NCI-H1092 treated with DMSO at 0.1 percent for 48 hours (cell line): ENCODE data around the gene SNRPF.
A peak's percentile ranks its signal among the peaks of the same experiment; 100 is the strongest.
"Not testable (repeated sequence)": the region's sequence is repeated elsewhere in the genome, so short reads cannot be mapped to it uniquely, and the experiment has no call there.

ENCODE experiments used
- DNase-seq: peaks from one replicate; lab custom pipeline; 2025; lab: John Stamatoyannopoulos, UW

SNRPF gene

DNA sequence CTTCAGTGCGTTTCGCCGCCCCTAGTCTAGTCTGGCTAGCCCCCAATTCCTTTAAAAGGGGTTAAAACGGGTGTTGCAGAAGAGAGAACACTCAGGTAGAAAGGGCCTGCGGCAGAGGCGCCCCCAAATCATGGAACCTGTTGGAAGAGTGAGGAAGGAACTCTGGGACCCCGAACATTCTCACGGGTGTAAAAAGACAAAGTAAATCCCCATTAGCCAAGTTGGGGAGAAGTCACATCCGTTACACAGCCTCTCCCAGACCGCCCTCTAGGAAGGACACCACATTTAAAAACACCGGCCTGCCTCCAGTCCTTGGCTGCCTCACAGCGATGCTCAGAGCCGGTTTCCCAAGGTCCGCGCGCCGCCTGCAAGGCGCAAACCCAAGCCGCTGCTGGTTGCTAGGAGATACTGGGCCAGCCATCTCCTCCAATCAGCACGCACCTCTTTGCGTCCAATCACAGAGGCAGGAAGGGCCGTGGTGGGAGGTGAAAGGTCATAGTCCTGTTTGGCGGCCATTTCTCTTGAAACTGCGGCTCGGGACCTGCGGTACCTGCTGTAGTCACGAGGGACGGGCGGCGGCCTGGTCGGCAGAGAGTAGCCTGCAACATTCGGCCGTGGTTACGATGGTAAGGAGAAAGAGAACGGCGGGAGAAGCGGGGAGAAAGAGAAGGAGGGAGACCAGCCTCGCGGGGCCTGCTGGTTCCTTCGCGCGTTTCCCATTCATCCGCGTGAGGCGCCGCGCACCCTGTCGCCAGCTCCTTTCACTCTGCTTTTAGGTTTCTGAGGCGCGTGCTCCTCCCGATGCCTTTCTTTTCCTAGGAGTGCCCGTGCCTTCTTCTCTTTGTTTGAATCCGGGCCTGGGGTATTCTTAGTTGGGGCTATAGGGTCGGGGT, at the start of gene SNRPF:
Gene SNRPF, plus strand, starts transcription at position 502 of the 893 bp plus-strand sequence. Its CDS starts 122 bp downstream, at position 624.
- peak; percentile 95 for DNase-seq

DNA sequence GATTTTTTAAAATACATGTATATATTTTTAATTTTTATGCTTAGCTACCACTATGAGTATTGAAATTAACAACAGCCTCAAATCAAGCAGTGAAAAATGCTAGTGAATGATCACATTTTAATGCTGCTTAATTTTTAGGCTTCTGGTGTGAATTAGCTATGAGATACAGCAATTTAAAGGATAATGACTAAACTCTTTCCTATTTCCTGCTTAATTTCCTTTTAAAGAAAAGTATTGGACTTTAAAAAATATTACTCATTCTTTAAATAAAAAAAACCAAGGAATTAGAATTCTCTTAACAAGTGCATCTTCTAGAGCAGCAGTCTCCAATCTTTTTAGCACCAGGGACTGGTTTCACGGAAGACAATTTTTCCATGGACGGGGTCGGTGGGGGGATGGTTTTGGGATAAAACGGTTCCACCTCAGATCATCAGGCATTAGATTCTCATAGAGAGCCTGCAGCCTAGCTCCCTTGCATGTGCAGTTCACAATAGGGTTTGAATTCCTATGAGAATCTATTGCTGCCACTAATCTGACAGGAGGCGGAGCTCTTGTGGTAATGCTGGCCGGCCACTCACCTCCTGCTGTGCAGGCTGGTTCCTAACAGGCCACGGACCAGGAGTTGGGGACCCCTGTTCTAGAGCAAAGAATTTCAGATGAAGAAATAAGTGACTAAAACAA, 49.6 kb upstream of the SNRPF start:
- DNase-seq, result no peak

DNA sequence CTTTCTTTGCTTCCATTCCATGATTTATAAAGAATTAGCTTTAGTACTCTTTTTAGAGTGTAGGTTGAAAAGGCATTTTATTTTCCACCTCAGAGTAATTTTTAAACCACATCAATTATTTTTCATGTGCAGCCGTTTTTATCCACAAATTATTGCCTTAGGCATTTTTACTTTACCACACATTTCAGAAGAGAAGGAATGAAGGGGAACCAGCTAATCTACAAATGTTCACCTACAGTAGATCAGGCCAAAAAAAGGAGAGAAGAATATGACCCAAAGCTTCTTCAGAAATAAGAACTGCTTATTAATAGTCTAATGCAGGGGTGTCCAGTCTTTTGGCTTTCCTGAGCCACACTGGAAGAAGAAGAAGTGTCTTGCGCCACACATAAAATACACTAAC, 48.3 kb upstream of the SNRPF start:
- DNase-seq, result no peak

DNA sequence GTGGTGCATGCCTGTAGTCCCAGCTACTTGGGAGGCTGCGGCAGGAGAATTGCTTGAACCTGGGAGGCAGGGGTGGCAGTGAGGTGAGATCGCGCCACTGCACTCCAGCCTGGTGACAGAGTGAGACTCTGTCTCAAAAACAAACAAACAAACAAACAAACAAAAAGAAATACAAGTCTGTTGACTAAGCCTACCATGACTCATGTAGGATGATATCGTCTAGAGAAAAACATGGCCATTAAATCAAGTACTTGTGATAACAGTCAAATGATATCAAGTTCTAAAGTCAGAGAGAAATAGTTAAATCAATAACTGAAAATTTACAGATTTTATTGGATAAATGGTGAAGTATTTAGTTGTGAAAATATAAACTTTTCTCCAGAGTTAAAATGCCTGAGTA, 46.6 kb upstream of the SNRPF start:
- not testable (repeated sequence) for DNase-seq

DNA sequence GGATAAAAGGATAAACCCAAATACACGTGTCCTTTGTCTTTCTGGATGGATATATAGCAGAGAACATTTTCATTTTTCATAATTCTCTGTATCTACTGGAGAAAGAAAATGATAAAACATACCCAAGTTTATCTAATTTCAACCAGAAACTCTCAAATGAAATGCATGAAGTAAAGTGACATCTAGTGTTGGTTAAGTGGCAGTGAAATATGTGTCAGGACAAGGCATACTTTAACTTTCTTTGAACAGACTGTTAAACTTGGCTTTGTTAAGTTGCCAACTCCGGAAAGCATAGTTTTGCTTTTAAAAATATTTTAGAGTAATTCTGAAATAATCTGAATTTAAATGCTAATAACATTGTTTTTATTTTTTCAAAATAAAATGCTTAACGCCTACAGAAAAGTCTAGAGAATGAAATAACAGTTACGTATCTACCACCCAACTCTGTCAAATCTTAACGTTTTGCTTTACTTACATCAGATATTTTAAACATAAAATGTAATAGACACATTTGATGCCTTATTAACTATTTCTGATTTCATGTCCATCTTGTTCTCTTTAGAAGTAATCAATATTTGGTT, 43.0 kb upstream of the SNRPF start:
- DNase-seq, result peak; percentile 36

DNA sequence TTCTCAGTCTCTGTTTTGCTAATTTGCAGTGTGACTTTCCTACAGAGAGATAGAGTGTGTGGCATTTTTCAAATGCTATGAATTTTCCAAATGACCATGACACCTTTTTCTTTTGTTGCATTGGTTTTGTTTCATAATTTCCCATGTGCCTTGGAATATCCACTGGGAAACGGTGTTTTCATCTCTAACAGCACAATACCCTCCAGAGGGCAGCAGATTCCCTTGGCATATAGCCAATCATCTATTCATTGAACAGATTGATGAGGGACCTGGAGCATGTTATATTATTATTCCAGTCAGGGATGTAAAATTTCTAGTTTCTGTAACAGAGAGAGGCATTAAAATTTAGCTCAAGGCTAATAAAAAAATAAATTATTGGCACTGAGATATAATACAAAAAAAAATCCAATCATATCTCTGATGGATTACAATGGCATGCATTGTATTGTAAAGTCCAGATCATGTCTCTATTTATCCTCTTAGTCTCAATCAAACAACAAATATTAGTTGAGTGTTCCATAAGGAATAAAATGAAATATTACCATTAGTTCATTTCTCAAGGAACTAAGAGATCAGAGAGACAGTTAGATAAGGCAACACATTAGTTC, 38.6 kb upstream of the SNRPF start:
- DNase-seq, result peak; percentile 38

DNA sequence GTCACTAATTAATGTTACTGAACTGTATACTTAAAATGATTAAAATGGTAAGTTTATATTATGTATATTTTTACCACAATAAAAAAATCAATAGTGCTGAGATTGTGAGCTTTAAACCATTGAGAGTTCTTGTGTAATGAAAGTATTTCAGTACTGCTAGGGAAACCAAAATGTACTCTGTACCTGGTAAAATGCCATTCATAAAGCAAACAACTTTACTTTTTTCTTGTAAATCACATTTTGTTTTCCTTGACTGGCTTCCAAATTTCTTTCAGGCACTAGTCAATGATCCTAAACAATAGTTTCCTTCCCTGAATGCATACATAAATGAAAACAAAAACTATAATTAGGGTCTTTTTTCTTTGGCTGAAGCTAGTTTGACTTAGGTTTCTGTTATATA, 29.4 kb upstream of the SNRPF start:
- DNase-seq, result no peak

DNA sequence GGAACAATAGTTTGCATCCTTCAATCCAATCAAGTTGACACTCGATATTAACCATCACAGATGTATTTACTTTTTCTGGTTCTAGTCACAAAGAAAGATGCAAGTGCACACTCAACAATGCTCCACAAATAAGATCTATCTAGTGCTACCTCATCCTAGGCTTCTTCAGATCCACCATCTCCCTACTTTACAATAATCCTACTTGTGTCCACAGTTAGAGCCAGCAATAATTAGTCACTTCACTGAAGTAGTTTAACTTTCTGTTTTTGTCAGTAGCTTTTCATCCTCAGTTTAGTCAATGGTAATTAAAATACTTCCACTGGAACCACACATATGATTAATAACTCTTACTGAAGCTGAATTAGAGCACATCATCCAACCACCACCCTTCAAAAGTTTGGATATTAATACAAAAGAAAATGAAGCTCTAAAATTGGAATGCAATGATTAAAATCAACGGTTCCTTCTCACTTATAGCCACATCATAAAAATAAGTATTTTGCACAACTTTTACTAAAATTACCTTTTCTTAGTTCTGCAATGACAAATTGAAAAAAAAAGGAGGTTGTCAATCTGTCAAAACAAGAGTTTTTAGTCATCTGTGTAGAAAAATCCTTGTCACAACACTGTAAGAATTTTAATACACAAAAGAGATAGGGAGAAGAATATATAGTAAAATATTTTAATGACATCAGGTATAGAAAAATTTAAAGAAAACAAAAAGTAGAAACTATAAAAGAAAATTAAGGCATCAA, 28.2 kb upstream of the SNRPF start:
- DNase-seq, result no peak

DNA sequence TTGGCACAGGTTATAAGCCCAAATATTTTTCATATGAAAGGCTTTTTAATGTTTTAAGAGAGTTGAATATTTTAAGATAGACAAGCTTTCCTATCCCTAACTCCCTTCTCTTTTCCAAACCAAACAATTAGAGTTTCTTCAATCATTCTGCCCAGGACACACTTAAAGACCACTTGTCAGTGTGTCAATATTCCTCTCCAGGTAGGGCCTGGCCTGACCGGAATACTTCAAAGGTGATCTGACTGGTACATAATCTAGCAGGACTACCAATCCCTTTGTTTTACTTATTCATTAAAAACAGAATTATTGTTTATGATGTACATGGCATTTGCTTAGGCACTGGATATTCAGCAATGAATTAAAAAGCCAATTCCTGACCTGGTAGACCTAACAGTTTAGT, 24.2 kb upstream of the SNRPF start:
- DNase-seq, result no peak

DNA sequence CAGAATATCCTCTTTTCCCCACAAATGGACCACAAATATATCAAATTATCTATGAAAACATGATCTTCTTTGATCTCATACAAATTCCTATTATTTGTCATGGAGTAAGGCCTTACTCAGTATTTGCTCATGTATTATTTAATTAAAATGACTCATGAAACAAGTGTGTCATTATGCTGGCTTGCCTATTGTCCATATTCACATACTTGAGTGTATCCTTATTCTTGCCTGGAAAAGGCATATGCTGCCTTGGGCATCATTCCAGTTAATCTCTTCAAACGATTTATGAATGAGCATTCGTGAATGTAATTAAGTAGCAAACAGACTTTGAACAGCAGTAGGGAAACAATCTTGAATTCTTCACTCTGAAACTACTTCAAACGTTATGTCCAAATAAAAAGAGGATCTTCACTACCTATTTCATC, 22.6 kb upstream of the SNRPF start:
- peak; percentile 33 for DNase-seq

DNA sequence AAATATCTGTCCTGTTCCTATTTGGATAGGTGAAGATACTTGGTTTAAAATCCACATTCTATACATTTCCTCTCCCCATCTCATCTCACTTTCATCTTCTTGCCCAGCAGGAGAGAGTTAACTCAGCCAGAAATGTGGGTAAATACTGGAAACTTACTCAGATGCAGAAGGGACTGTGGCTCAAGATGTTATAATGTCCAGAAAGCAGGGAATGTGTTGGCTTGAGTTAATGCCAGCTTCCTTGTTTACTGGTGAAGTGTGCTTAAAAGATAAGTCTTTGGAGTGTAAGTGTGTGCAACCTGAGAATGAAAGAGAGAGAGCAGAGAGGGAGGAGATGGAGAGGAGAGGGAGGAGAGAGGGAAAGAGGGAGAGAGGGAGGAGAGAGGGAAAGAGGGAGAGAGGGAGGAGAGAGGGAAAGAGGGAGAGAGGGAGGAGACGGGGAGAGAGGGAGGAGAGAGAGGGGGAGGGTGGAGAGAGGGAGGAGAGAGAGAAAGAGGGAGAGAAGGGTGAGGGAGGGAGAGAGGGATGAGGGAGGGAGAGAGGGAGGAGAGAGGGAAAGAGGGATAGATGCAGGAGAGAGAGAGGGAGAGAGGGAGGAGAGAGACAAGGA, 22.0 kb upstream of the SNRPF start:
- peak; percentile 33 for DNase-seq

DNA sequence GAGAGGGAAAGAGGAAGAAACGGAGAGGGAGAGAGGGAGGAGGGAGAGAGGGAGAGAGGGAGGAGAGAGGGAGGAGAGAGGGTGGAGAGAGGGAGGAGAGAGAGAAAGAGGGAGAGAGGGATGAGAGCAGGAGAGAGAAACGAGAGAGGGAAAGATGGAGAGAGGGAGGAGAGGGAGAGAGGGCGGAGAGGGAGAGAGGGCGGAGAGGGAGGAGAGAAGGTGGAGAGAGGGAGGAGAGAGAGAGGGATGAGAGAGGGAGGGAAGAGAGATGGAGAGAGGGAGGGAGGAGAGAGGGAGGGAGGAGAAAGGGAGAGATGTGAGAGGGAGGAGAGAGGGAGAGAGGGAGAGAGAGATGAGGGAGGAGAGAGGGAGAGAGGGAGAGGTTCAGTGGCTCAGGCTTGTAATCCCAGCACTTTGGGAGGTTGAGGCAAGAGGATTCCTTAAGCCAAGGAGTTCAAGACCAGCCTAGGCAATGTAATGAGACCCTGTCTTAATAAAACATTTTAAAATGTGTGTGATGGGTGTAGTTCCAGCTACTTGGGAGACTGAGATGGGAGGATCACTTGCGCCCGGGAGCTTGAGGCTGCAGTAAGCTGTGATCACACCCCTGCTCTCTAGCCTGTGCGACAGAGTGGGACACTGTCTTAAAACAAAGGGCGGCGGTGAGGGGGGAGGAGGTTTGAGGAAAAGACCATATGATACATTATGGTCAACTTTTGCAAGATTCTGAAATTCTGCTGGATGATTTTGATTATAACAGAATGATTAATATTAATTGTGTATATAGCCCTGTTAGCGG, 21.3 kb upstream of the SNRPF start:
- DNase-seq, result no peak

DNA sequence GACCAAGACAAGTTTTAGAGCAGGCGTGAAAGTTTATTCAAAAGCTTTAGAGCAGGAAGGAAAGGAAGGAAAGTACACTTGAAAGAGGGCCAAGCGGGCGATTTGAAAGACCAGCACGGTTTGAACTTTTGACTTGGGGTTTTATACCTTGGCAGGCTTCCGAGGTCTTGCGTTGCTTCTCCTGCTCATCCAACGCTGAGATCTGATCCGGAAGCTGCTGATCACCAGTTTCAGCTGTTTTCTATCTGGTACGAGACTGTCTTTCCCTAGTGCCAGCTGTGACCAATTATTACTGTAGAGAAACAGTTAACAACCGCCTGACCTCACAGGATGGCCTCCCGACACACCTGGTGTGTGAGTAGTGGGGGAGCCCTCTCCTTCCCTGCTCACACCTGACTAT, 20.6 kb upstream of the SNRPF start:
- DNase-seq, result peak; percentile 41

DNA sequence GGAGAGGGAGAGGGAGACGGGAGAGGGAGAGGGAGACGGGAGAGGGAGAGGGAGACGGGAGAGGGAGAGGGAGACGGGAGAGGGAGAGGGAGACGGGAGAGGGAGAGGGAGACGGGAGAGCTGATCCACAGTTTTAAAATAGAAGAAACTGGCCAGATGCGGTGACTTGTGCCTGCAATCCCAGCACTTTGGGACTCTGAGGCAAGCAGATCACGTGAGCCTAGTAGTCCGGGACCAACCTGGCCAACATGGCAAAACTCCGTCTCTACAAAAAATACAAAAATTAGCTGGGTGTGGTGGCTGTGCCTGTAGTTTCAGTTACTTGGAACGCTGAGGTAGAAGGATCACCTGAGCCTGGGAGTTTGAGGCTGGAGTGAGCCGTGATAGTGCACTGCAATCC, 16.3 kb upstream of the SNRPF start:
- not testable (repeated sequence) for DNase-seq

DNA sequence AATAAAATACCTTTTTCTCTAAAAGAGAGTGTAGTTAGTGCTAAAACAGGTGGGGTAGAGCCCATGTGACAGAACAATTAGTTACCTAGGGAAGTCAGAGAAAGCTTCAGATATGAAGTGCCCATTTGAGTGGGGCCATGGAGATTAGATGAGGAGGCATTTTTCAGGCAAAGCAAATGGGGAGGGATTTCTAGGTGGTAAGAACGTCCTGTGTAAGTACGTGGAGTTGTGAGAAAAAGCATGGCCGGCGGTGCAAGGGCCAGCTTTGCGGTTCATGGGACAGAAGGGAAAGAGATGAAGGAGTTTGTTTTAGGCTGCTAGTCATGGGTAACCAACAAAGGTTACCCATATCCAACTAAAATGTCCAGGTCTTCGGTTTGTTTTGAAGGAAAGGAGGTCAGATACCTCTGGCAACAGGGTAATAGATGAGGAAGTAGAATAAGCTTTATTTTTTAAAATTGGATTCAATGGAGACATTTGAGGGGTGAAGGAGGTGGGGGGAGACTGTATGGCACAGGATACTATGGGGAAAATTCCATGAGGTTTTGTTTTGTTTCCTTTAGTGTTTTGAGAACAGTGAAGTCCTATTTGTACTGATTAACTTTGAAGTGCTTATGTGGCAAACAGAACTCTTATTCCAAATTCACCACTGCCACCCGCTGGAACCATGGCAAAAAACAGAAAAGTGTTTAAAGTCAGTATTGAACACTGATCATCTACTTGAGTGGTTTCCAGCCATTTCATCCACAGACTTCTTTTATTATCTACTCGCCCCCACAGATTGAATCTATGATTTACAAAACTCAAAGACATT, 10.0 kb upstream of the SNRPF start:
- DNase-seq, result peak; percentile 3

DNA sequence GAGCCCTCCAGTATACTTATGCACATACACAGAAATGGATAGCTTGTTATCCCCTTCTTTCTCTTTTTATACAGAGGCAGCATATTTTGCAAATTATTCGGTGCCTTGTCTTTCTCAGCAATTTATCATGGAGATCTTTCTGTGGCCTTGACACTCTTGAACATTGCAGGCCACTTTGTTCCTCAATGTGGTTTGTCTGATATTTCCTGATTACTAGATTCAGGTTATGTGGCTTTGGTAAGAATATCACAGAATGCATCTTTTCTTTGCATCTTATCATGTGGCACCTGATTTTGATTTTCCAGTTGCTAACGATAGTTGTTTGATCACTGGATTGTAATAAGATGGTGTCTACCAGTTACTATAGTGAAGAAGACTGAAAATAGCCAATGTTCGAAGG, 7.1 kb upstream of the SNRPF start:
- no peak for DNase-seq

DNA sequence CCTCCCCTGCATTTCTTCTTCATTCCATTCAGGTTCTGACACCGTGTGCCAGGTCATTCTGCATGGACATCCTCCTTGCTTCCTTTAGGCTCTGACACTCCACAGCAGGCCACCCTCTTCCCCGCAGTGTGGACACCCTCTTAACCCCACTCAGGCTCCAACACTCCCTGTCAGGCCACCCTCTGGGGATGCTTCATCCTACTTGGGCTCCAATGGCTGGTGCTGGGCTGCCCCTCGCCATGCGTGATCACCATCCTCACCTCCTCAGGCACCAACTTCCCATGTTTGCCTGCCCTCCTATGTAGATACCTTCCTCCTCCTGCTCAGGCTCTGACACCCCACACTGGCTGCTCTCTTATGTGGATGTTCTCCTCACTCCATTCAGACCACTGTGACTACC, 6.6 kb upstream of the SNRPF start:
- DNase-seq, result no peak

DNA sequence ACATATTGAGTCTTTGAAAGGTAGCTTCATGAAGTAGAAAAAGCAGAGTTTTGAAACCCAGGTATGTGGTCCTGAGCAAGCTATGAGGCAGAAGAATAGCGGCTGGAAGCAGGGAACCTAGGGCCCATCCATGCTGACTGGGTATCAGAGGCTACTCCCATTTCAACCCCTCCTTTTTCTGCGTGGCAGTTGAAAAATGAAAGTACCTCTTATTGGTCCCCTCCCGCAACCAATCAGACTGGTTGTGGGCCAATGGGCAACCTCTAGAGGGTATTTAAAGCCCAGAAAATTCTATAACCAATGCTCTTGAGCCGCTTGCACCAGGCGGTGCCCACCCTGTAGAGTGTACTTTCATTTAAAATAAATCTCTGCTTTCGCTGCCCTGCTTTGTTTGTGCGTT, 1.6 kb upstream of the SNRPF start:
- no peak for DNase-seq

DNA sequence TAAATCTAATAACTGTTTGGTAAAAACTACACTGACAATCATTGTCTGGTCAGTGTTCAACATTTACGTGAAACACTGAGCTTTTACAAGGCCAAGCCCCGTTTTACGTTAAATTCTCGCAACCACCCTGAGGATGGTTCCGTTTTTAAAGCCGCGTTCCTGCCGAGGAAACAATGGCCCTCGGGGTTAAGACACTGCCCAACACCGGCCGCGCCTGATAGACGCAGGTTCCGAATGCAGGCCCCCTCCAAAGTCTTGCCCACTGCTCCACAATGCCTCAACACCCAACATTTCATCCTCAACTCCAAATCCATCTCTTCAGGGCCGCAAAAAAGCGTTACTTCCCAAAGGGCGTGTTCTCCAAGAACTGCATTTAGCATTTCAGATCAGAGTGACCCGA, 953 bp upstream of the SNRPF start:
- DNase-seq, result no peak

DNA sequence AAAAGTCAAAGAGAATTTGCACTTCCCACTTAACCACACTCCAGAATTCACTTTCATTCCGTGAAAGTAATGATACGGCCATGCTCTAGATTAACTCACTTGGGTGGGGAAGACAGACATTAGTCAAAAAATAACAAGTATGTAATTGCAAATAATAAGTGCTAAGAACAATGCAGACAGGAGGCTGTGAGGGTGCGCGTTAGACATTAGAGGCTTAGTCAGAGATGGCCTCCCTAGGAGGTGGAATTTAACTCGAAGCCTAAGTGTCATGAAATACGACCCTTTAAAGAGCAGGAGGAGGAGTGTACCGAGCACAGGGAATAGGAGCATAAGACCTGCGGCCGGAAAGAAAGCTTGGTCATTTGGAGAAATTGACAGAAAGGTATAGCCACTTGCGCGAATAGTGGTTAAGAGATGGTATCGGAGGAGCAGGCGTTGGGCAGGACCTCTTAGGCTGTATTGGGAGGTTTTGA, 628 bp downstream of the SNRPF start:
- DNase-seq, result peak; percentile 6
